MCF 10A (cell line): ENCODE data around the gene FAM24B. TPM values are rescaled to one million over a fixed set of nuclear protein-coding genes. Genes with fewer than 3 reads are reported as not detected.

ENCODE experiments used
- BruUV-seq: library from RNA; stranded (reverse); fragments of 400-500 nt; replicated peaks from 2 replicates; lab custom pipeline; 2021; lab: Mats Ljungman, UMichigan
- CTCF ChIA-PET: fragments of 300-600 bp; sonication (Branson Sonifier 250); formaldehyde crosslinking; extraction: SDS; loops from one replicate; lab custom pipeline; 2021; ENCODE audit warnings: antibody characterized with exemption, inconsistent platforms; lab: Yijun Ruan, JAX
- POLR2A ChIA-PET: fragments of 300-600, 350-650 bp; sonication (Branson Sonifier 250); formaldehyde crosslinking; extraction: SDS; loops from one replicate; lab custom pipeline; 2020; ENCODE audit warnings: antibody characterized with exemption, inconsistent platforms; lab: Yijun Ruan, JAX
- DNase-seq: peaks from one replicate; pipeline ENCODE4 v3.0.0-alpha.2; 2018; ENCODE audit not compliant: unreplicated experiment
- H3K27ac Mint-ChIP-seq: one replicate; pipeline ENCODE4 v1.8.0; 2022; ENCODE audit warnings: mild to moderate bottlenecking, low read depth, mixed read lengths; ENCODE audit not compliant: unreplicated experiment
- H3K27me3 Mint-ChIP-seq: one replicate; pipeline ENCODE4 v1.8.0; 2022; ENCODE audit warnings: mixed read lengths; ENCODE audit not compliant: insufficient read depth, unreplicated experiment
- H3K36me3 Mint-ChIP-seq: one replicate; pipeline ENCODE4 v1.8.0; 2022; ENCODE audit warnings: mild to moderate bottlenecking, moderate library complexity, mixed read lengths; ENCODE audit not compliant: insufficient read depth, unreplicated experiment
- H3K4me1 Mint-ChIP-seq: one replicate; pipeline ENCODE4 v1.8.0; 2022; ENCODE audit warnings: mixed read lengths; ENCODE audit not compliant: insufficient read depth, unreplicated experiment
- H3K4me3 Mint-ChIP-seq: one replicate; pipeline ENCODE4 v1.8.0; 2022; ENCODE audit warnings: mild to moderate bottlenecking, moderate library complexity, mixed read lengths; ENCODE audit not compliant: unreplicated experiment
- H3K9me3 Mint-ChIP-seq: one replicate; pipeline ENCODE4 v1.8.0; 2022; ENCODE audit warnings: mixed read lengths; ENCODE audit not compliant: unreplicated experiment
- intact Hi-C: fragments of 100-400 bp; cut with micrococcal nuclease; formaldehyde crosslinking; loops from 2 replicates; pipeline ENCODE4 v1.14.1; 2022
- total RNA-seq: library from RNA; stranded (reverse); gene quantifications from 2 replicates; pipeline ENCODE4 v1.2.3, GENCODE V29; 2022
- TF ChIP-seq, protein P1 (sequence below): fragments of 200-600 bp; IDR thresholded peaks from one replicate; pipeline ENCODE4 v1.8.0; 2022; ENCODE audit warnings: antibody characterized with exemption, mild to moderate bottlenecking; ENCODE audit not compliant: unreplicated experiment

The FAM24B gene
- total RNA-seq, 1 experiment from 2014 or later: 23.7 TPM

- POLR2A ChIA-PET: interaction anchor here (0.5 kb wide), 1 partner anchor 131 kb away, joined by 4 read pairs; no protein-coding TSS in a partner anchor
- peak overlapping the region; percentile 0 for H3K27ac Mint-ChIP-seq
- H3K4me3 Mint-ChIP-seq: no peak overlapping the region
- no peaks in the 10 kb centered on the region for H3K9me3 Mint-ChIP-seq
- TF ChIP-seq, protein P1, sequence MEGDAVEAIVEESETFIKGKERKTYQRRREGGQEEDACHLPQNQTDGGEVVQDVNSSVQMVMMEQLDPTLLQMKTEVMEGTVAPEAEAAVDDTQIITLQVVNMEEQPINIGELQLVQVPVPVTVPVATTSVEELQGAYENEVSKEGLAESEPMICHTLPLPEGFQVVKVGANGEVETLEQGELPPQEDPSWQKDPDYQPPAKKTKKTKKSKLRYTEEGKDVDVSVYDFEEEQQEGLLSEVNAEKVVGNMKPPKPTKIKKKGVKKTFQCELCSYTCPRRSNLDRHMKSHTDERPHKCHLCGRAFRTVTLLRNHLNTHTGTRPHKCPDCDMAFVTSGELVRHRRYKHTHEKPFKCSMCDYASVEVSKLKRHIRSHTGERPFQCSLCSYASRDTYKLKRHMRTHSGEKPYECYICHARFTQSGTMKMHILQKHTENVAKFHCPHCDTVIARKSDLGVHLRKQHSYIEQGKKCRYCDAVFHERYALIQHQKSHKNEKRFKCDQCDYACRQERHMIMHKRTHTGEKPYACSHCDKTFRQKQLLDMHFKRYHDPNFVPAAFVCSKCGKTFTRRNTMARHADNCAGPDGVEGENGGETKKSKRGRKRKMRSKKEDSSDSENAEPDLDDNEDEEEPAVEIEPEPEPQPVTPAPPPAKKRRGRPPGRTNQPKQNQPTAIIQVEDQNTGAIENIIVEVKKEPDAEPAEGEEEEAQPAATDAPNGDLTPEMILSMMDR: no peak
- H3K27me3 Mint-ChIP-seq: no peaks in the 10 kb centered on the region
- intact Hi-C loops: no loop called here
- H3K4me1 Mint-ChIP-seq: peaks cover 40% of the 10 kb centered on the region
- CTCF ChIA-PET: interaction anchor here (0.6 kb wide), 1 partner anchor 121 kb away, joined by 3 read pairs; no protein-coding TSS in a partner anchor
- peaks cover 9% of the 10 kb centered on the region for H3K36me3 Mint-ChIP-seq
- no peak for DNase-seq
- no TSS peak for BruUV-seq
Observed at GRCh38 chr10:122856902-122857301, 22.5 kb downstream of the FAM24B start.

DNA sequence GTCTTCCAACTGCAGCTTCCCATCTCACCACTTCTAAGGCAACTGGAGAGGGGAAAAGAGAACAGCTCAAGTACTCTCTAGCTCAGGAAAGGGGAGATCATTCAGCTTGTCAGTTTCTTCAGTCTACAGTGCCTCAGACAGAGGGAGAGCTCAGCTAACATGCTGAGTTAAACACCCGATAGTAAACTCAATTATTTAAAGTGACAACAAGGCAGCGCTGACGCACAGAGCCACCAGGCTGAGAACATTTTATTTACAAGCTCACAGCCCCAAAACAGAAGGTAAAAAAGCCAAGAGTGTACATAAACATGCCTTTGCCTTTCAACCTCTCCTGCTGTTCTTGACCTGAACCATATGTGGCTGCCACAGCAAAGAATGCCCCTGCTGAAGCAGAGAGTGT is 23.6 kb downstream of the FAM24B start:
- no peak overlapping the region for H3K27ac Mint-ChIP-seq
- peaks cover 9% of the 10 kb centered on the region for H3K36me3 Mint-ChIP-seq
- H3K9me3 Mint-ChIP-seq: no peaks in the 10 kb centered on the region
- no peak overlapping the region for H3K4me3 Mint-ChIP-seq
- DNase-seq: no peak
- H3K4me1 Mint-ChIP-seq: peaks cover 44% of the 10 kb centered on the region
- TF ChIP-seq, protein P1: no peak
- intact Hi-C loops: no loop called here
- H3K27me3 Mint-ChIP-seq: no peaks in the 10 kb centered on the region
- BruUV-seq: no TSS peak
- POLR2A ChIA-PET: no interaction called here
- CTCF ChIA-PET: no interaction called here

DNA sequence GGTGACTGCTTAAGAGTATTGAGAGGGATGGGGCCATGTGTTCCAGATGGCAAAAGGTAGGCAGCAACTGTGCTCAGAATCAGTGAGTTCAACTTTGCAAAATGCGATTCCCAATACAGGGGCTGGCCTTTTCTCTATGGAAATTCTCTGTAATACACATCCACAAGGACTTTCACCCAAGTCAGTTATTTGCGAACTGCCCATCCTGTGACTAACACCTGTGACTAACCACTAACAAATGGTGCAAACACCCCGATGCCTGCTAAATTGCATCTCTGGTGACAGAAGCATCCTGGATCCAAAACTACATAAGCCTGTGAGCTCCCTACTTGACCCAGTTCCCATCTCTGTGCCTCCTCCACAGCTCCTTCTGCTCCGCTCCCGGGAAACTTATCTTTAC is 24.7 kb downstream of the FAM24B start:
- Mint-ChIP-seq H3K27me3 (no peaks in the 10 kb centered on the region), H3K27ac (peak overlapping the region; percentile 31), H3K9me3 (no peaks in the 10 kb centered on the region), H3K36me3 (peaks cover 13% of the 10 kb centered on the region), H3K4me1 (peaks cover 55% of the 10 kb centered on the region), H3K4me3 (no peak overlapping the region)
- TF ChIP-seq, protein P1: no peak
- peak; percentile 72 for DNase-seq
- ChIA-PET POLR2A (no interaction called here), CTCF (no interaction called here)
- no TSS peak for BruUV-seq
- intact Hi-C loops: no loop called here

DNA sequence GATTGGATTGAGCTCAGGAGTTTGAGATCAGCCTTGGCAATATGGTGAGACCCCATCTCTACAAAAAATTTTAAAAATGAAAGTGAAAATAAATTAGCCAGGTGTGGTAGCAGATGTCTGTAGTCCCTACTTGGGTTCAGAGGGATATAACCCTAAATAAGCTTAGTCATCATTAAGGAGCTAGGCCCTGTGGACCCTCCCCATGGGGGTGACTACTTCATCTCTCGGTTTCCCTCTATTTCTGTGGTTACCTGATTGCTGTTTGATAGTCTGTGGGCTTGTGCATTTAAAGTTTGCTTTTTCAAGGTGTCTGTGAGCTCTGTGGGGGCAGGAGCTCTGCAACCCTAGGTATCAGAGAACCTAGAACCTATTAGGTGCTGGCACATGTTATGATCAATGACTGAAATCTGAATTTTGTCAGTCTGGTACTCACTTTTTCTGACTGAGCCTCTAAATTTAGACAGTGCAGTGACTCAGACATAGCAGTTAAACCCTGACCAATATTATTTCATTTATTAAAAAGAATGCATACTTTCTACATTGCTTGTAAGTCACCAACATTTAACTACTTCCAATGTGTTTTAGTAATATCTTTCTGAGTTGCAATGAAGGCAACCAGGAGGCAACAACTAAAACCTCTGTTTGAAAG is 25.6 kb downstream of the FAM24B start:
- Mint-ChIP-seq H3K36me3 (peaks cover 15% of the 10 kb centered on the region), H3K4me3 (no peak overlapping the region), H3K9me3 (no peaks in the 10 kb centered on the region), H3K27me3 (no peaks in the 10 kb centered on the region), H3K27ac (peak overlapping the region; percentile 29), H3K4me1 (peaks cover 61% of the 10 kb centered on the region)
- CTCF ChIA-PET: interaction anchor here (0.6 kb wide), 1 partner anchor 564 kb away, joined by 3 read pairs; no protein-coding TSS in a partner anchor
- POLR2A ChIA-PET: no interaction called here
- BruUV-seq: no TSS peak
- intact Hi-C loops: no loop called here
- DNase-seq: no peak
- TF ChIP-seq, protein P1: no peak
